ENCODE results near the gene KRTAP10-10.
"Not testable (repeated sequence)": the region's sequence is repeated elsewhere in the genome, so short reads cannot be mapped to it uniquely, and the experiment has no call there.

- not testable (repeated sequence) for TF ChIP-seq CTCF (conservative IDR thresholded peaks at IDR 0.05 in 1 of 2, IDR thresholded peaks at IDR 0.05 in 1 of 2; ENCODE audit: low read depth in 1 of 2, low read length in 2 of 2); EZH2 (IDR thresholded peaks at IDR 0.05; ENCODE audit: low read length, missing control alignments)
Measured at GRCh38 chr21:44661567-44661966, 24.4 kb downstream of the KRTAP10-10 start.

Measured in fibroblast of lung (primary cell).